GM18517 (cell line): ENCODE measurements around the gene TMEM120B.
"Not testable (repeated sequence)": the region's sequence is repeated elsewhere in the genome, so short reads cannot be mapped to it uniquely, and the experiment has no call there.

Source experiments
- ATAC-seq: cut with Tn5 transposase; IDR thresholded peaks from one replicate; pipeline ENCODE4 v1.9.1; 2021; ENCODE audit warnings: mild to moderate bottlenecking, moderate library complexity; ENCODE audit not compliant: unreplicated experiment

TMEM120B gene

GRCh38 chr12:121708313-121709063 is 4.1 kb upstream of the TMEM120B start:
- ATAC-seq: no peak

- not testable (repeated sequence) for ATAC-seq
Measured at GRCh38 chr12:121709064-121709424, 3.5 kb upstream of the TMEM120B start.

GRCh38 chr12:121709478-121709961 is 3.0 kb upstream of the TMEM120B start:
- ATAC-seq: no peak

GRCh38 chr12:121711361-121712189 is 977 bp upstream of the TMEM120B start:
- no peak for ATAC-seq

GRCh38 chr12:121712190-121712460 is 427 bp upstream of the TMEM120B start:
- ATAC-seq: peak; percentile 36

- no peak for ATAC-seq
Measured at GRCh38 chr12:121713257-121713777, 765 bp downstream of the TMEM120B start.

- ATAC-seq: no peak
Measured at GRCh38 chr12:121713793-121714192, 1.2 kb downstream of the TMEM120B start.

GRCh38 chr12:121715055-121715454 is 2.5 kb downstream of the TMEM120B start:
- ATAC-seq: not testable (repeated sequence)

GRCh38 chr12:121715862-121716435 is 3.4 kb downstream of the TMEM120B start:
- ATAC-seq: no peak

GRCh38 chr12:121717041-121717699 is 4.6 kb downstream of the TMEM120B start:
- no peak for ATAC-seq

- ATAC-seq: no peak
Measured at GRCh38 chr12:121718653-121719239, 6.2 kb downstream of the TMEM120B start.

GRCh38 chr12:121719926-121720414 is 7.4 kb downstream of the TMEM120B start:
- ATAC-seq: no peak

GRCh38 chr12:121720762-121721161 is 8.2 kb downstream of the TMEM120B start:
- ATAC-seq: no peak

GRCh38 chr12:121722511-121722910 is 10.0 kb downstream of the TMEM120B start:
- no peak for ATAC-seq

- ATAC-seq: no peak
Measured at GRCh38 chr12:121723200-121723599, 10.6 kb downstream of the TMEM120B start.

- ATAC-seq: no peak
Measured at GRCh38 chr12:121724925-121725324, 12.4 kb downstream of the TMEM120B start.

GRCh38 chr12:121725423-121725822 is 12.9 kb downstream of the TMEM120B start:
- no peak for ATAC-seq

- ATAC-seq: no peak
Measured at GRCh38 chr12:121729021-121729420, 16.5 kb downstream of the TMEM120B start.

GRCh38 chr12:121731473-121731872 is 18.9 kb downstream of the TMEM120B start:
- no peak for ATAC-seq

GRCh38 chr12:121733849-121734248 is 21.3 kb downstream of the TMEM120B start:
- ATAC-seq: no peak
